ENCODE data around the gene RABAC1. TPM values are rescaled to one million over a fixed set of nuclear protein-coding genes. Genes with fewer than 3 reads are reported as not detected.

Gene RABAC1
- total RNA-seq, 1 experiment from 2014 or later = 66.3 TPM

DNA sequence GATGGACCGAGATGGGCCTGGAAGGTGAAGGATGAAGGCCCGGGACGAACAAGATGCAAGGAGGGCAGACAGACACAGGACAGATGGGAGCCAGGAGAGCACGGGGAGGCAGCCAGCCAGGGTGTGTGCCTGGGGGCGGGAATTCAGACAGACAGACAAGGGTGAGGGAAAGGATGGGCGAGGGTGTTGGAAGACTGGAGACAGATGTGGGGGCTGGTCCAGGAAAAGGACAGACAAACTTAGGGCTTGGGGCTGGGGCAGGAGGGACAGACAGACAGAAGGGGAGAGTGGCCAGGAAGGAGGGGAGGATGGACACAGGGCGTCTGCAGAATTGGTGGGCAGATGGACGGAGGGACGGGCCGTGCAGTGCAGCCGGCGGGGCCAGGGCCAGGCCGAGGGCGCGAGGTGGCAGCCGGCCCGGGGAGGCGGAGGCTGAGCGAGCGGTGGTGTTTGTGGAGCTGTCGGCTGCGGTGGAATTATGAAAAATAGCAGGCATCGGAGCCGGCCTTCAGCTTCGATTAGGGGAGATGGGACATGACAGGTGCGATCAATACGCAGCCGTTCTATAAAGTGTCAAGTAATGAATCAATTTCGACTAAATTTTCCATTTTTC lies 26.3 kb downstream of the RABAC1 start (continued):
- TF ChIP-seq, protein P1, sequence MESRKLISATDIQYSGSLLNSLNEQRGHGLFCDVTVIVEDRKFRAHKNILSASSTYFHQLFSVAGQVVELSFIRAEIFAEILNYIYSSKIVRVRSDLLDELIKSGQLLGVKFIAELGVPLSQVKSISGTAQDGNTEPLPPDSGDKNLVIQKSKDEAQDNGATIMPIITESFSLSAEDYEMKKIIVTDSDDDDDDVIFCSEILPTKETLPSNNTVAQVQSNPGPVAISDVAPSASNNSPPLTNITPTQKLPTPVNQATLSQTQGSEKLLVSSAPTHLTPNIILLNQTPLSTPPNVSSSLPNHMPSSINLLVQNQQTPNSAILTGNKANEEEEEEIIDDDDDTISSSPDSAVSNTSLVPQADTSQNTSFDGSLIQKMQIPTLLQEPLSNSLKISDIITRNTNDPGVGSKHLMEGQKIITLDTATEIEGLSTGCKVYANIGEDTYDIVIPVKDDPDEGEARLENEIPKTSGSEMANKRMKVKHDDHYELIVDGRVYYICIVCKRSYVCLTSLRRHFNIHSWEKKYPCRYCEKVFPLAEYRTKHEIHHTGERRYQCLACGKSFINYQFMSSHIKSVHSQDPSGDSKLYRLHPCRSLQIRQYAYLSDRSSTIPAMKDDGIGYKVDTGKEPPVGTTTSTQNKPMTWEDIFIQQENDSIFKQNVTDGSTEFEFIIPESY (IDR thresholded peaks at IDR 0.05; ENCODE audit: extremely low read depth, insufficient replicate concordance, low read length) = no peak
- TF ChIP-seq SIN3A (IDR thresholded peaks at IDR 0.05; ENCODE audit: low read depth) = no peak
- no peak for TF ChIP-seq EZH2 (IDR thresholded peaks at IDR 0.05)
- TF ChIP-seq JUND (IDR thresholded peaks at IDR 0.05) = no peak
- no peak for TF ChIP-seq POLR2AphosphoS5 (IDR thresholded peaks at IDR 0.05; ENCODE audit: low read depth, low read length)

DNA sequence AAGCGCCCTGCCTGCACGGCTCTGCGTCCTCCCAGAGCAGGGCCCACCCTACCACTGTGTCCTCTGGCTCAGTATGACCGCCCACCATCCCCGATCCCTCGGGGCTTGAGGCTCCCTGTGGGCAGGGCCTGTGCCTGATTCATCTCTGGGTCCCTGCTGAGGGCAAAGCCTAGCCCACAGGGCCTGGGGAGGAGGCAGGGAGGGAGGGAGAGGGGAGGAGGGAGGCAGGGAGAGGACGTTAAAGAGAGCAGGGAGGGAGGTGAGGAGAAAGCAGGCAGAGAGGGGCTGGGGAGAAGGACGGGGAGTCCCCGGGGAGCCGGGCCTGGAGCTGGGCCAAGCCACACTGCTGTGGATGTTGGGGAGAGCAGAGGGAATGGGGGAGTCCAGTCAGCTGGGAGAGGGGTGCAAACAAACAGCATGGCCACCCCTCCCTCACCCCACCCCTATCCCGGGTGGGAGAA lies 26.8 kb downstream of the RABAC1 start:
- ChIA-PET POLR2A (no interaction called here), RAD21 (ENCODE audit: low non-redundant PET in 1 of 2, low total read pairs in 2 of 2, uncharacterized antibody in 2 of 2, unreplicated experiment in 2 of 2) (no interaction called here), CTCF (no interaction called here)
- intact Hi-C loops (cut with micrococcal nuclease) = no loop called here
- ATAC-seq (no peak), DNase-seq (ENCODE audit: low read depth, low spot score) (no peak)
- Histone ChIP-seq H3K27ac (ENCODE audit: low read depth, low read length) (no peak overlapping the region), H3K9me2 (ENCODE audit: insufficient read depth) (no peaks in the 10 kb centered on the region), H3K36me3 (ENCODE audit: control insufficient read depth in 1 of 2, insufficient read depth in 2 of 2, low read length in 2 of 2) (no peaks in the 10 kb centered on the region), H3K9ac (ENCODE audit: low read length) (no peak overlapping the region), H3K79me2 (ENCODE audit: insufficient read depth, low read length) (no peaks in the 10 kb centered on the region), H3K4me3 (replicated peaks in 1 of 2; ENCODE audit: low read depth in 1 of 2, low read length in 2 of 2) (no peak overlapping the region), H2AFZ (ENCODE audit: low read depth, low read length, poor library complexity, severe bottlenecking) (no peak overlapping the region), H4K20me1 (ENCODE audit: insufficient read depth) (no peaks in the 10 kb centered on the region), H3K4me1 (ENCODE audit: control insufficient read depth in 1 of 2, insufficient read depth in 2 of 2, low read length in 2 of 2) (peaks cover 16 to 38% of the 10 kb centered on the region in 2 experiments), H3K4me2 (ENCODE audit: low read length) (no peak overlapping the region), H3K9me3 (ENCODE audit: control insufficient read depth in 1 of 2, insufficient read depth in 1 of 2, low read depth in 1 of 2, low read length in 2 of 2) (no peaks in the 10 kb centered on the region), H3K27me3 (ENCODE audit: insufficient read depth, low read length) (no peaks in the 10 kb centered on the region; the same call in 1 of the 2 replicates)
- BruUV-seq (replicated peaks) = no TSS peak
- TF ChIP-seq CBX3 (IDR thresholded peaks at IDR 0.05; ENCODE audit: low read depth) (no peak), EZH2 (IDR thresholded peaks at IDR 0.05) (no peak), POLR2A (IDR thresholded peaks at IDR 0.05; ENCODE audit: borderline replicate concordance, extremely low read depth, insufficient read depth, insufficient read length) (no peak), TCF7L2 (IDR thresholded peaks at IDR 0.05; ENCODE audit: borderline replicate concordance, extremely low read depth, insufficient read depth, insufficient read length) (no peak), CEBPB (IDR thresholded peaks at IDR 0.05; ENCODE audit: low read depth) (no peak), YY1 (IDR thresholded peaks at IDR 0.05; ENCODE audit: extremely low read depth, insufficient replicate concordance, low read depth, low read length) (no peak), EGR1 (IDR thresholded peaks at IDR 0.05; ENCODE audit: low read depth) (no peak), ZFX (IDR thresholded peaks at IDR 0.05) (no peak), SP1 (IDR thresholded peaks at IDR 0.05; ENCODE audit: low read depth) (no peak), POLR2AphosphoS5 (IDR thresholded peaks at IDR 0.05; ENCODE audit: low read depth, low read length) (no peak), RAD21 (IDR thresholded peaks at IDR 0.05; ENCODE audit: low read depth) (no peak), EZH2phosphoT487 (IDR thresholded peaks at IDR 0.05; ENCODE audit: borderline replicate concordance) (no peak), JUND (IDR thresholded peaks at IDR 0.05) (no peak)
- TF ChIP-seq, protein P2, sequence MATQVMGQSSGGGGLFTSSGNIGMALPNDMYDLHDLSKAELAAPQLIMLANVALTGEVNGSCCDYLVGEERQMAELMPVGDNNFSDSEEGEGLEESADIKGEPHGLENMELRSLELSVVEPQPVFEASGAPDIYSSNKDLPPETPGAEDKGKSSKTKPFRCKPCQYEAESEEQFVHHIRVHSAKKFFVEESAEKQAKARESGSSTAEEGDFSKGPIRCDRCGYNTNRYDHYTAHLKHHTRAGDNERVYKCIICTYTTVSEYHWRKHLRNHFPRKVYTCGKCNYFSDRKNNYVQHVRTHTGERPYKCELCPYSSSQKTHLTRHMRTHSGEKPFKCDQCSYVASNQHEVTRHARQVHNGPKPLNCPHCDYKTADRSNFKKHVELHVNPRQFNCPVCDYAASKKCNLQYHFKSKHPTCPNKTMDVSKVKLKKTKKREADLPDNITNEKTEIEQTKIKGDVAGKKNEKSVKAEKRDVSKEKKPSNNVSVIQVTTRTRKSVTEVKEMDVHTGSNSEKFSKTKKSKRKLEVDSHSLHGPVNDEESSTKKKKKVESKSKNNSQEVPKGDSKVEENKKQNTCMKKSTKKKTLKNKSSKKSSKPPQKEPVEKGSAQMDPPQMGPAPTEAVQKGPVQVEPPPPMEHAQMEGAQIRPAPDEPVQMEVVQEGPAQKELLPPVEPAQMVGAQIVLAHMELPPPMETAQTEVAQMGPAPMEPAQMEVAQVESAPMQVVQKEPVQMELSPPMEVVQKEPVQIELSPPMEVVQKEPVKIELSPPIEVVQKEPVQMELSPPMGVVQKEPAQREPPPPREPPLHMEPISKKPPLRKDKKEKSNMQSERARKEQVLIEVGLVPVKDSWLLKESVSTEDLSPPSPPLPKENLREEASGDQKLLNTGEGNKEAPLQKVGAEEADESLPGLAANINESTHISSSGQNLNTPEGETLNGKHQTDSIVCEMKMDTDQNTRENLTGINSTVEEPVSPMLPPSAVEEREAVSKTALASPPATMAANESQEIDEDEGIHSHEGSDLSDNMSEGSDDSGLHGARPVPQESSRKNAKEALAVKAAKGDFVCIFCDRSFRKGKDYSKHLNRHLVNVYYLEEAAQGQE (IDR thresholded peaks at IDR 0.05; ENCODE audit: low read depth) = no peak
- TF ChIP-seq, protein P1 (IDR thresholded peaks at IDR 0.05; ENCODE audit: extremely low read depth, insufficient replicate concordance, low read length) = no peak
- TF ChIP-seq, protein P3, sequence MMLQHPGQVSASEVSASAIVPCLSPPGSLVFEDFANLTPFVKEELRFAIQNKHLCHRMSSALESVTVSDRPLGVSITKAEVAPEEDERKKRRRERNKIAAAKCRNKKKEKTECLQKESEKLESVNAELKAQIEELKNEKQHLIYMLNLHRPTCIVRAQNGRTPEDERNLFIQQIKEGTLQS (IDR thresholded peaks at IDR 0.05) = no peak

Data from HCT116 (cell line).